ENCODE results near the gene ADAMTS17. TPM values are rescaled to one million over a fixed set of nuclear protein-coding genes. Genes with fewer than 3 reads are reported as not detected.

The ADAMTS17 gene
- total and polyA plus RNA-seq, 9 of the 15 experiments (the other 6 are each of a cell fraction or from before 2014, with no cell fraction given) = 0.01 to 0.14 (median 0.07) TPM; not detected in 6

GRCh38 chr15:100096248-100096600 lies 245.6 kb downstream of the ADAMTS17 start (continued):
- TF ChIP-seq SRSF9 (IDR thresholded peaks at IDR 0.05; ENCODE audit: borderline replicate concordance, low read depth, low read length) (no peak), ZNF668 (CRISPR knock-in tag; IDR thresholded peaks at IDR 0.05) (no peak), IRF1 (CRISPR knock-in tag; IDR thresholded peaks at IDR 0.05; ENCODE audit: borderline replicate concordance) (no peak), HCFC1 (IDR thresholded peaks at IDR 0.05; ENCODE audit: low read depth, low read length) (no peak), MTA1 (IDR thresholded peaks at IDR 0.05; ENCODE audit: borderline replicate concordance) (no peak), NFXL1 (CRISPR knock-in tag; IDR thresholded peaks at IDR 0.05) (no peak), RFX1 (IDR thresholded peaks at IDR 0.05) (no peak), KDM4B (IDR thresholded peaks at IDR 0.05; ENCODE audit: borderline replicate concordance in 2 of 2, low read depth in 1 of 2) (no peak), LEF1 (IDR thresholded peaks at IDR 0.05) (no peak)

- intact Hi-C loops (cut with micrococcal nuclease) = no loop called here
- H3K36me3 ChIP-seq (ENCODE audit: control insufficient read depth, insufficient read depth, low read length) = no peaks in the 10 kb centered on the region
- H3K27me3 ChIP-seq (ENCODE audit: control insufficient read depth in 2 of 2, insufficient read depth in 2 of 2, low read length in 2 of 2) = peaks cover 5 to 42% of the 10 kb centered on the region in 2 experiments; a peak in 3 of 5 replicates
- H3K9ac ChIP-seq (ENCODE audit: insufficient read depth in 1 of 2, low read depth in 2 of 2, low read length in 2 of 2) = no peak overlapping the region
- TF ChIP-seq ARNT (IDR thresholded peaks at IDR 0.05) (no peak), L3MBTL2 (IDR thresholded peaks at IDR 0.05) (no peak), ZNF444 (CRISPR knock-in tag; IDR thresholded peaks at IDR 0.05) (no peak), KDM2B (CRISPR knock-in tag; IDR thresholded peaks at IDR 0.05) (no peak), HDAC3 (IDR thresholded peaks at IDR 0.05; ENCODE audit: borderline replicate concordance, partially characterized antibody) (no peak)
- DNase-seq (ENCODE audit: extremely low read depth in 1 of 4, low spot score in 3 of 4) (no peak), ATAC-seq (no peak), FAIRE-seq (no peak)
- no TSS peak for BruUV-seq (replicated peaks)
- H3K79me2 ChIP-seq (ENCODE audit: control insufficient read depth, insufficient read depth, low read length) = no peaks in the 10 kb centered on the region
- no peak overlapping the region for H2AFZ ChIP-seq (ENCODE audit: low read depth, low read length)
- H3K9me3 ChIP-seq (replicated peaks; ENCODE audit: control insufficient read depth, insufficient read depth, low read depth, low read length) = no peaks in the 10 kb centered on the region
- H3K4me3 ChIP-seq = no peak overlapping the region
- WGBS (ENCODE audit: insufficient coverage, low coverage, missing lambda C conversion rate) = under 1% methylated on average over 13 of the region's 13 CpGs
- H3K4me1 ChIP-seq (replicated peaks in 1 of 2; ENCODE audit: control insufficient read depth in 2 of 2, insufficient read depth in 2 of 2, low read length in 2 of 2) = no peaks in the 10 kb centered on the region; a peak in 1 of 5 replicates
- in situ Hi-C loops (cut with MboI) = no loop called here
- no peak overlapping the region for H3K27ac ChIP-seq (ENCODE audit: extremely low read depth, low read depth, low read length)
- ChIA-PET CTCF (ENCODE audit: low intra/inter-chr PET ratio) (no interaction called here), POLR2A (interaction anchor here (0.6 kb wide), 1 partner anchor 12 kb away, joined by 3 read pairs; no protein-coding TSS in a partner anchor)
- no peaks in the 10 kb centered on the region for H3K9me1 ChIP-seq (ENCODE audit: control insufficient read depth, insufficient read depth, low read length)
- H3K4me2 ChIP-seq (ENCODE audit: insufficient read depth, low read length) = no peak overlapping the region
- H4K20me1 ChIP-seq (replicated peaks; ENCODE audit: control insufficient read depth, insufficient read depth, low read length) = no peaks in the 10 kb centered on the region
These were observed 246.1 kb downstream of the ADAMTS17 start for GRCh38 chr15:100095541-100096247.
